IMR-90 (cell line): ENCODE results near the gene KRTAP19-6.

Experiments
- CEBPB ChIP-seq: IDR thresholded peaks from 2 replicates; pipeline ENCODE4 v1.6.1; 2012; ENCODE audit warnings: low read depth, low read length, improper control_type of control experiment
- CHD1 ChIP-seq: IDR thresholded peaks from 2 replicates; pipeline ENCODE4 v1.6.1; 2012; ENCODE audit warnings: low read depth, low read length, improper control_type of control experiment
- FOS ChIP-seq: fragments of 150-350 bp; IDR thresholded peaks from 2 replicates; pipeline ENCODE4 v1.6.1; 2016; ENCODE audit warnings: low read depth, low read length
- MAZ ChIP-seq: IDR thresholded peaks from 2 replicates; pipeline ENCODE4 v1.6.1; 2012; ENCODE audit warnings: low read depth, mild to moderate bottlenecking, low read length, improper control_type of control experiment, moderate library complexity, borderline replicate concordance
- MXI1 ChIP-seq: IDR thresholded peaks from 2 replicates; pipeline ENCODE4 v1.6.1; 2012; ENCODE audit warnings: low read depth, mild to moderate bottlenecking, low read length, moderate library complexity, borderline replicate concordance
- POLR2A ChIP-seq: IDR thresholded peaks from 2 replicates; pipeline ENCODE4 v1.6.1; 2012; ENCODE audit warnings: mild to moderate bottlenecking, low read depth, low read length
- RFX5 ChIP-seq: IDR thresholded peaks from 2 replicates; pipeline ENCODE4 v1.8.0; 2012; ENCODE audit warnings: low read depth, mild to moderate bottlenecking, low read length, moderate library complexity
- TF ChIP-seq, protein P1 (sequence below): conservative IDR thresholded peaks from 2 replicates; pipeline ENCODE4 v1.5.1; 2012; ENCODE audit warnings: mild to moderate bottlenecking, low read depth, low read length, improper control_type of control experiment
- TF ChIP-seq, protein P2 (sequence below): fragments of 150-350 bp; IDR thresholded peaks from 2 replicates; pipeline ENCODE4 v1.6.1; 2017; ENCODE audit warnings: mild to moderate bottlenecking, antibody characterized with exemption, low read length, low read depth

DNA sequence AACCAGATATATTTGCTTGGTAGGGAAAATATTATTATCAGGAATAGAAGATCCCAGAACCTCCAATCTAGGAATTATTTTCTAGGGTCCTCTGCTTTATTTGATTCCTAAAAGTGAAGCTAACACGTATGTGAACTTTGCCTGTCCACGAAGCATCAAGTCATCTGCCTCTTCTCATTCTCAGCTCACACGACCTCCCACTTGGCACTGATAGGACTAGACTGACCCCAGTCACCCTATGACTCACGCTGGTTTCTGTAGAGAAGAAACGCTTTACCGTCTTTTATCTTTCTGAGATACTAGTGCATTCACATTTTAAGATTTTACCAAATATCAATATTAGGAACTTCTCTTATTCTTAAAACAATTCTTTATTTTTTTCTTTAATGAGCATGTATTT lies 21.4 kb upstream of the KRTAP19-6 start:
- TF ChIP-seq, protein P1, sequence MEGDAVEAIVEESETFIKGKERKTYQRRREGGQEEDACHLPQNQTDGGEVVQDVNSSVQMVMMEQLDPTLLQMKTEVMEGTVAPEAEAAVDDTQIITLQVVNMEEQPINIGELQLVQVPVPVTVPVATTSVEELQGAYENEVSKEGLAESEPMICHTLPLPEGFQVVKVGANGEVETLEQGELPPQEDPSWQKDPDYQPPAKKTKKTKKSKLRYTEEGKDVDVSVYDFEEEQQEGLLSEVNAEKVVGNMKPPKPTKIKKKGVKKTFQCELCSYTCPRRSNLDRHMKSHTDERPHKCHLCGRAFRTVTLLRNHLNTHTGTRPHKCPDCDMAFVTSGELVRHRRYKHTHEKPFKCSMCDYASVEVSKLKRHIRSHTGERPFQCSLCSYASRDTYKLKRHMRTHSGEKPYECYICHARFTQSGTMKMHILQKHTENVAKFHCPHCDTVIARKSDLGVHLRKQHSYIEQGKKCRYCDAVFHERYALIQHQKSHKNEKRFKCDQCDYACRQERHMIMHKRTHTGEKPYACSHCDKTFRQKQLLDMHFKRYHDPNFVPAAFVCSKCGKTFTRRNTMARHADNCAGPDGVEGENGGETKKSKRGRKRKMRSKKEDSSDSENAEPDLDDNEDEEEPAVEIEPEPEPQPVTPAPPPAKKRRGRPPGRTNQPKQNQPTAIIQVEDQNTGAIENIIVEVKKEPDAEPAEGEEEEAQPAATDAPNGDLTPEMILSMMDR = no peak
- TF ChIP-seq CHD1 (no peak), CEBPB (no peak), RFX5 (no peak), MXI1 (no peak), POLR2A (no peak), MAZ (no peak), FOS (no peak)
- TF ChIP-seq, protein P2, sequence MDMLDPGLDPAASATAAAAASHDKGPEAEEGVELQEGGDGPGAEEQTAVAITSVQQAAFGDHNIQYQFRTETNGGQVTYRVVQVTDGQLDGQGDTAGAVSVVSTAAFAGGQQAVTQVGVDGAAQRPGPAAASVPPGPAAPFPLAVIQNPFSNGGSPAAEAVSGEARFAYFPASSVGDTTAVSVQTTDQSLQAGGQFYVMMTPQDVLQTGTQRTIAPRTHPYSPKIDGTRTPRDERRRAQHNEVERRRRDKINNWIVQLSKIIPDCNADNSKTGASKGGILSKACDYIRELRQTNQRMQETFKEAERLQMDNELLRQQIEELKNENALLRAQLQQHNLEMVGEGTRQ = no peak
